Measurements from ENCODE around the gene PAQR8.
"Not testable (repeated sequence)": the region's sequence is repeated elsewhere in the genome, so short reads cannot be mapped to it uniquely, and the experiment has no call there.

PAQR8 gene

DNA sequence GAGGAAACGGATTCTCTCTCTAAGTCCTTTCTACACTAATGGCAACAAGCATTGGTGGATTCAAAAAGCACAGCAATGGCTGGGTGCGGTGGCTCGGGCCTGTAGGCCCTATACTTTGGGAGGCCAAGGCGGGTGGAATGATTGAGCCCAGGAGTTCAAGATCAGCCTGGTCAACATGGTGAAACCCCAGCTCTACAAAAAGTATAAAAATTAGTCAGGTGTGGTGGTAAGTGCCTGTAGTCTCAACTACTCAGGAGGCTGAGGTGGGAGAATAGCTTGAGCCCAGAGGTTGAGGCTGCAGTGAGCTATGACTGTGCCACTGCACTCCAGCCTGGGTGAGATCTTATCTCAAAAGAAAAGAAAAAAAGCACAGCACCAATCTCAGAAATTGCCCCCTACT, 19.3 kb downstream of the PAQR8 start:
- DNase-seq = no peak

DNA sequence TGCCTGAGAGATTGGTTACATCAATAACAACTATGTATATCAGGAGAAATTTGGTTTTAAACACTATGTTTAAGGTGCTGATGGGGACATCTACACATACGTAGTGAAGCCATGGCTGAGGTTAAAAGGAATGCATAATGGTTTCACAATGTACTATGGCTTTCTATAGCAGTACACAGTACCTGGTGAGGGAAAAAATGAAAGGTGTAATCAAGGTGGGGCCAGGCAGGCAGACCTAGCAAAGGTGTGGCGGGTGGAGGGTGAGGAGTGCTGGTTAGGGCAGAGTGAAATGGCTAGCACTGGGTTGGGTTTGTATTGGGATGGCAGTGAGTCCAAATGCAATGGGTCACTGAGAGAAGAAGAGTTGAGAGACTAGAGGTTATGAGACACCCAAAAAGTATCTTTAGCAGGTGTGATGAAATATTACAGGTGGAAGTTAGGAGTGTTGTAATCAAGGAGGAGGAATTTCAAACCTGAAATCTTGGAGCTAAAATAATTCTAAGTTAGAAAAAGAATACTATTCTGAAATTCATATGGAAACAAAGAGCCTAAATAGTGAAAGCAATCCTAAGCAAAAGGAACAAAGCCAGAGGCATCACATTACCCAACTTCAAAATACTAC, 22.3 kb downstream of the PAQR8 start:
- DNase-seq = no peak

DNA sequence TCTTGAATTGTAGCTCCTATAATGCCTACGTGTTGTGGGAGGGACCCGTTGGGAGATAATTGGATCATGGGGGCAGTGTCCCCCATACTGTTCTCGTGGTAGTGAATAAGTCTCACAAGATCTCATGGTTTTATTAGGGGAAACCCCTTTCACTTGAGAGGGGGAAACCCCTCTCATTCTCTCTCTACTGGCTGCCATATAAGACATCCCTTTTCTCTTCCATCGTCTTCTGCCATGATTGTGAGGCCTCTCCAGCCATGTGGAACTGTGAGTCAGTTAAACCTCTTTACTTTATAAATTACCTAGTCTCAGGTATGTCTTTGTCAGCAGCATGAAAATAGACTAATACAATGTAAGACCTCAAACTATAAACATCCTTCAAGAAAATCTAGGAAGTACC, 23.1 kb downstream of the PAQR8 start:
- DNase-seq = no peak

DNA sequence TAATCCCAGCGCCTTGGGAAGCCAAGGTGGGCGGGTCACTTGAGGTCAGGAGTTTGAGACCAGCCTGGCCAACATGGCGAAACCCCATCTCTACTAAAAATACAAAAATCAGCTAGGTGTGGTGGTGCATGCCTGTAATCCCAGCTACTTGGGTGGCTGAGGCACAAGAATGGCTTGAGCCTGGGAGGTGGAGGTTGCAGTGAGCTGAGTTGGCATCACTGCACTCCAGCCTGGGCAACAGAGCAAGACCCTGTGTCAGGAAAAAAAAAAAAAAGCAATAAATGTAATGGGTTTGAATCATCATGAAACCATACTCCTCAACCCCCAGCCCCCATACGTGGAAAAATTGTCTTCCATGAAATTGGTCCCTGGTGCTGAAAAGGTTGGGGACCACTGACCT, 26.2 kb downstream of the PAQR8 start:
- not testable (repeated sequence) for DNase-seq

DNA sequence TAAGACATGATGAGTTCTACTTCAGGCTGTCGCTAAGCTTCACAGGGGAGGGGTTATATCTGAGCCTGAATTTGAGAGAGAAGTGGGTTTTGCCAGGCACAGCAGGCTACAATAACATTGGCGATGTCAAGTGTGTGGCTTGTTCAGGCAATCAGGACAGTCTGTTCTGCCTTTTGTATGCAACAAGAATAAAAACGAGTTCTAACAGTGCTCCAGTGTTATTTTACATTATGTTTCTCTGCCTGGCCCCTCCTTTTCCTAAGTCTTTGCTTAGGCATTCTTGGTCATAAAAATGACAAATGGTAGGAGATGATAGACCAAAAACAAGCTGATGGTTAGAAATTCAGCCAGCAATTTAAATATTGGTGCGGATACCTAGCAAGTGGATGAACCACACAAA, 26.8 kb downstream of the PAQR8 start:
- DNase-seq = no peak

DNA sequence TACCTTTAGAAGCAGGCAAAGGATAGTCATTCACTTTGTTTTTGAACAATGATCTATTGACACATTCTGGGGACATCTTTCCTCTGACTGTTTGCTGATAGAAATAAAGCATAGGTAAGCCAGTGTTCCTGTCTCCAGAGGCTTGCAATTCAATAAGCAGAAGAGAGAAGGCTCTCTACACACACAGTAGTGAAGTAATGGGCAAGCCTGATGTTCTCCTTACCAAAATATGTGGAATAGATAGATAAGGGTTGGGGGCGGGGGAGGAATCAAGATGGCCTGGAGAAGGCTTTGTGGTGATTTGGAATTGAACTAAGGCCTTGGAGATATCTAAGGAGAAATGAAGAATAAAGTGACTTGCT, 27.3 kb downstream of the PAQR8 start:
- no peak for DNase-seq

DNA sequence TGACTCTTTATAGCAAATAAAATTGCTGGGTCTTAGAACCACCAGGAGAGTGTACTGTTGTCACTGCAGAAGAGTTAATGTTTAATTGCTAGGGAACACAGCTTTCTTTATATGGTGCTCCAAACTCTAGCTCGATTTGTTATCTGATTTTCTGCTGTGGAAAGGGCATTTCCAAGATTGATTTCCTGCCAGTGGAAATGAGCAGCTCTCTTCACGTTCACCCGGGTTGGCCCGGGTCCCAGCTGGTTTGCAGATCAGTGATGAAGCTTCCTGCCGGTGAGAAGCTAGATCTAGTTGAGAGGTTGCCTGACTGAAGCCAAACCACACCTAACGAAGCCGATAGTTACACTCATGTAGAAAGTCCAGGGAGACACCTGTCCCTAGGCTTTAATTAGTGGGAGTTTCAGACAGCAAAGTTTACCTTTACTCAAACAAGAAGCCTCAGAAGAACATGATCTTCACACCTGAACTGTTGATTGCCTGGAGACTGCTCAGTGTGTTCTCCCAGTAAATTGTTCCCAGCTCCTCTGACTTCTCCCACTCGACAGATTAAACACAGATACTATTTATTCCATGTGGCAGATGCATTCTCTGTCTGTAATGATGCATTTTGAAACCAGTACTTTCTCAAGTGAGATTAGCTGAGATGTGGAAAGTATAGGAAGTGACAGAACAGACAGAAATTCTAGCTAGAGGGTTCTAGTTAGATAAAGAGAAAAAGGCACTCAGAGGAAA, 27.8 kb downstream of the PAQR8 start:
- DNase-seq = peak; percentile 24 to 43

DNA sequence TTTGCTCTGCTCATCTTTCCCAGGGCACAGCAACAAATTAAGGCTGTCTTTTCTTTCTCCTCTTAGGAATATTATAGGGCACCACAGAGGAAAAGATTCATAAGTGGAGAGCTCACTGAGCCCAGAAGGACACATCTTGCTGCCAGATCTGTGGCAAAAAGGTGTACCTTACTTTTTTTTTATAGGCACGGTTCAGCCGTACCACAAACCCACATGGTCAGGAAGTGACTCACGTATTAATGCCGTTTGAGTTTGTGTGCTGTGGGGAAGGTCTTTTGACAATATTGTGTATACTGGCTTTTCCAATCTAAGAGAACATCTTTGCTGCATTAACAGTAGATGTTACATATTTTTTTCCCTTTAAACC, 28.4 kb downstream of the PAQR8 start:
- DNase-seq = peak; percentile 56

DNA sequence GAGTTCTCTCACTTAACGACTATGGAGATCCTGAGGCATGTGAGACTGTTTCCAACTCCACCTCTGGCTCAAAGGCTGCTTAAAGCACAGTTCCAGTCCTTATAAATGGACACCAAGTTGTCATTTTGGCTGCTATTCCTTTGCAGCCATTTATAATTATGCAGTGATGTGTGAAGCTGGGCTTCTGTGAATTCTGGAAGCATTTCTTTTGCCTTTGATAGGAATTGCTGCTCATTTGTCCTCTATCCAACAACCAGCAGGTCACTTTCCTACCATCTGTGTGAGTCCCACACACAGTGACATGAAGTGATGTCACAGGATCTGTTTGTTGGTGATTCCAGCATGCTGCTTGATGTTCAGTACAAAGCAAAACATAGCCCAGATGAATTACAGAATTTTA, 29.6 kb downstream of the PAQR8 start:
- no peak for DNase-seq

DNA sequence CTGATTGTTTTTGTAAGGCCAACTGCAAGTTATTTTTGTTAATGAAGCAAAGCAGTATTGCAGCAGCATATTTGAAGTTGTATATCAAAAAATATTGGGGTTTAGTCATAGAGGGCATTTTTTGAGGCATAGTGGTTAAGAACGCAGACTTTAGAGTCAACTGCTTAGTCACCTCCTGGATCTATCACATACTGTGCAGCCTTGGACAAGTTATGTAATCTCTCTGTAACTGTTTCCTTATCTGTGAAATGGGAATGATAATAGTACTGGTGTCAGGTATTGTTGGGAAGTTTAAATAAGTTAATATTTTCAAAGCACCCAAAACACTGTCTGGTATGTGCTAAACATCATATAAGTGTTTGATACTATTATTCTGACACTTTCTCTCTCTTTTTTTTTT, 31.0 kb downstream of the PAQR8 start:
- no peak for DNase-seq

DNA sequence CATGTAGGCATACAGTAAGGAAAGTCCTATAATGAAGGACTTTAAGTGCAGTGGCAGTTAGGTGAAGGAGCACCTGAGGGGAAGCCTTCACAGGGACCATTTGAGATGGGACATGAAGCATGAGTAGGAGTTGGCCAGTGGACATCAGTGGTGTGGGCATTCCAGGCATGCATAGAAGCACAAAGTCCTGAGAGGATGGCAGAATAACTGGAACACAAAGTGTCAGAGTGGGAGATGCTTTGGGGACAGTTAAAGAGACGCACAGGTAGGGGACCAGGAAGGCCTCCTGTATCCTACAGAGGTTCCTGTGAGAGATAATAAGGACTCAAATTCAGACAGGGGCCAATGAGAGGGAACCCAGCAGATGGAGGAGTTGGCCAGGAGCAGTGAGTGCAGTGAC, 31.8 kb downstream of the PAQR8 start:
- no peak for DNase-seq

DNA sequence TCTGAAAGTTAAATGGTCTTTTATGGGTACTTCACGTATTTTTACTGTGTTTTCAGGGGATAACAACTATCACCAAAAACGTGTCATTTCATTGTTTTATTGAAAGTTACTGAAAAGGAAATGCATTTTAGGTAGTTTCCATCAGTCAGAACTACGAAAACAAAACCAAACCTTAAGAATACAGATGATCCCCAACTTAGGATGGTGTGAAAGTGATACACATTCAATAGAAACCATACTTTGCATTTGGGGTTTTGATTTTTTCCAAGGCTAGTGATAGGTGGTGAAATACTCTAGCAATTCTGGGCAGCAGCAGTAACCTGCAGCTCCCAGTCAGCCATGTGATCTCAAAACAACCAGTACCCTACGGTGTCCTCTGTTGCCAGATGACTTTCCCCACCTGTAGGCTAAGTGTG, 32.3 kb downstream of the PAQR8 start:
- peak in 1 of 2 donors; percentile 12 for DNase-seq

DNA sequence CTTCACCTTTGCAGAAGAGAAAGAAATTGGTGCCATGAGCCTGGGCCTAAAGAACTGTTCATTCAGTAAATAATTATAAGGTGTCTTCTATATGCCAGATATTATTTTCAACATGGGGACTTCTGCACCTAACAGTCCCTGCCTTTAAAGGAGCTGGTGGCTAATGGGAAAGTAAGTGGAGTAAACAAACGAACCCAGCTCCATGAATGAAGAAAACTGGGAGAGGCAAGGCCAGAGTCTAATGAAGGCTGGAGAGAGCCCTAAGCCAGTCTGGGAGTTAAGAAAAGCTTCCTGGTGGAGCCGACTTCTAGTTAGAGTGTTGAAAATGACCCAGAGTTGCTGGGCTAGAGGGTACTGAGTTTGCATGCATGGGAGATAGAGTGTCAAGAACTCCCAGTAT, 34.0 kb downstream of the PAQR8 start:
- DNase-seq = no peak

DNA sequence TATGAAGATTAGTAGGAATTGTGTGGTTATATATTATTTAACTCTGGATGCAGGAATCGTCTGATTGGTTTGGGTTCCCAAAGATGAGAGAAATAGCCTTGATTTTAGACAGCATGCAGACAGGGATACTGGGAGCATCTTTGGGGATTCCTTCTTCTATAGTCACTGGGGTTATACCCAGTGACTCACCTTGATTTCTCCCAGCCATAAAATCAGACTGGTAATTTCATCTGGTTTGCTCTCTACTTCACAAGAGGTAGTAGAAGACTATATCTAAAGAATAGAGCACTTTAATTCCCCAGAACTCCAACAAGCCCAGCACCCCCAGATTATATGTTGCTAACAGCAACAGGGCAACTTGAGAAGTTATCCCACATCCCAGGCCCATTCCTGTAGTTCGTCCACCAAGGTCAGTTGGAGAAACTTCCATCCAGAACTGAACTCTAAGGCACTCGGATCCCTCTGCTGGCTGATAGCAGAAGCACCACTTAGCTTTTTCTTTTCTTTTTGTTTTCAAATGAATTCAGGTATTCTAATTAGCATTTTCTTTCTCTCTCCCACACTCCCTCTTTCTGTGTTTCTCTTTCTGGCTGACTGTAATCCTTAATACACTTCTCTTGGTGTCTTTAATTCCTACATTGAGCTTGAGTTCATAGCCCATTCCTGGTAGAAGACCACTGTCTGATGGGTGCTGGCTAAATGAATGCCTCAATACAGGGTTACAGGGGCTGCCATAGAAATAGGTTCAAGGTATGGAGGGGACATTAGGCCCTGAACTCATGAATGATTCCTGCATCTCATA, 37.8 kb downstream of the PAQR8 start:
- peak; percentile 34 to 35 for DNase-seq

DNA sequence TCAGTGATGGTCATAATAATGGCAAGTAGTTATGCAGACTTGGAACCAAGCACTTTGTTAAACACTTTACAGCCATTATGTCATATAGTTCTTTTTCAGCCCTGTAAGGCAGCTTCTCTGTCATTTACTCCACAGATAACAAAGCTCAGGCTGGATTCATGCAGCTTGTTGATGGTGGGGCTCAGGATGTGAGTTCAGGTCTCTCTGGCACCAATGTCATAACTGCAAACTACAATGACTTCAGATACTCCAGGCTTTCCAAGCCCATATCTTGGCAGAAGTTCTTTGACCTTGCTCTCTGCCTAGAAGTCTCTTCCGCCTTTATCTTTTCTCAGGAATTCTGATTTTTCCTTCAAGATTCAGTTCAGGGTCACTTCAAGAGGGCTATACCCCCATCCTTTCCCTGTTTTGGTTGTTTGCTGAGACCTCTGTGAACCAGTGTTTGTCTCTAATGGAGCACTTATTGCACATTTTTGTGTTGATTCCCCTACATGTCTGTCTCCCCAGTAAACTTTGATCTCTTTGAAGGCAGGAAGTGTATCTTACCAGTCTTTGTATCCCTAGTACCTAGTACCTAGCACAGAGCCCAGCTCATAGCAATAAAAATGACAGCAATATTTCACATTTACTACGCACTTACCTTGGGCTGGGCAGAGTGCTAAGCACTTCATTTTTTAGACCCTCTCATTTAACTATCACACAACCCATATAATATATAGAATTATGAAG, 38.5 kb downstream of the PAQR8 start:
- DNase-seq = no peak

DNA sequence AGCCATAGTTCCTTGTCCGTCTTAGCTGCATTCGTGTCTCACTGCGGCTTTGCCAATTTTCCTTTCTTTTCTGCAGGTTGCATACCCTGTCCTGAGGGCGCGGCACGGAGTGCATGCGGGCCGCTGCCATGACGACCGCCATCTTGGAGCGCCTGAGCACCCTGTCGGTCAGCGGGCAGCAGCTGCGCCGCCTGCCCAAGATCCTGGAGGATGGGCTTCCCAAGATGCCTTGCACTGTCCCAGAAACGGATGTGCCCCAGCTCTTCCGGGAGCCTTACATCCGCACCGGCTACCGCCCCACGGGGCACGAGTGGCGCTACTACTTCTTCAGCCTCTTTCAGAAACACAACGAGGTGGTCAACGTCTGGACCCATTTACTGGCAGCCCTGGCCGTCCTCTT, 41.1 kb downstream of the PAQR8 start:
- DNase-seq = no peak

DNA sequence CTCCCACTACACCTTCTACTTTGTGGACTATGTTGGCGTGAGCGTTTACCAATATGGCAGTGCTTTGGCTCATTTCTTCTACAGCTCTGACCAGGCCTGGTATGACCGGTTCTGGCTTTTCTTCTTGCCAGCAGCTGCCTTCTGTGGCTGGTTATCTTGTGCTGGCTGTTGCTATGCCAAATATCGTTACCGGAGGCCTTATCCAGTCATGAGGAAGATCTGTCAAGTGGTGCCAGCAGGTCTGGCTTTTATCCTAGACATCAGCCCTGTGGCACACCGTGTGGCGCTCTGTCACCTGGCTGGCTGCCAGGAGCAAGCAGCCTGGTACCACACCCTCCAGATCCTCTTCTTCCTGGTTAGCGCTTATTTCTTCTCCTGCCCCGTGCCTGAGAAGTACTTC, 41.7 kb downstream of the PAQR8 start:
- no peak for DNase-seq

DNA sequence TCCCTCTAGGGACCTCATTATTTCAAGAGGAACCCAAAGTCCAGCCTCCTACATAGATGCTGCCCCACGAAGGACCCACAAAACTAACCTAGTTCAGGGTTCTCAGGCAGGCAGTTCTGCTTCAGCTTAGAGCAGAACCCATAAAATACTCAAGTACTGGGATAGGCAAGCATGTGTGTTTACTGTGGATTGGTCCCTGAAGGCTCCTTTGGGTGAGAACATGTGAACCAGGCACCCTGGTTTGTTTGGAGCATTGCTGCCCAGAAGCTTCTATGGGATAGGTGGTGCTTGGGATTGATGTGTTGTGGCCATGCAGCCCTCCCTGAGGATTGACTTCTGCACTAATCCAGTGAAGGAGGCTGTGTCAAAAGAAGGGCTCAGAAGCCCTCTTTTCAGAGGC, 43.3 kb downstream of the PAQR8 start:
- no peak for DNase-seq

DNA sequence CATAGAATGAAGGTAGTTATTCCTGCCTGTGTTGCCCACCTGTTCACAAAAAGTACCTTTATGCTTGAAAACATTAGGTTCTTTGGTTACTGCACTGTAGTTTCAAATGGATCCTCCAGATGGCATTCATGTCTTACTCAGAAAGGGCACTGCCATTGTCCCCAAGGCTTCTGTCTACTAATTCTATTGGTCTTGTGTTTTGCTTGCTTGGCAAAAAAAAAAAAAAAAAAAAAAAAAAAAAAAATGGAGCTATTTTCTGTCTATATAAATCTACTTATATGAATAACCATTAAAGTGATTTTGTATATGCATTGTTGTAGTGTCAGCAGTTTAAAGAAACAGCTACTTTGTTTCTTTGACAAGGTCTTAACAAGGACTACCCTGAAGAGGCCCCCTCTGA, 45.5 kb downstream of the PAQR8 start:
- no peak for DNase-seq

DNA sequence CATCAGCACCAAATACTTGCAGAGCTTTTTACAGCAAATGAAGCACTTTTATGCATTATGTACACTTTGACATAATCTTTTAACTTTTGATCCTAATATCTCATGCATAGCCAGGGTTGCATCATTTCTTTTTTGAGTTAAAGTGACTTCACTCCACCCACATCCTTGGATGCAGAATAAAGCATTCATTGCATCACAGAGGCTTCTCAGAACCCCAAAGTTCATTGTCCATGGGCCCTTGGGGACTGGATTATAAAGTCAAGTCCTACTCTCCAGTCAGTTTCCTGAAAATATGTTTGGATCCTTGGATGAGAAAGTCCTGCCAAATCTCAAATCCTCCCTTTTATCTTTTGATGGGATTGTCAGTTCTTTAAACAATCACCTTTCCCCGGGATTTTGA, 47.5 kb downstream of the PAQR8 start:
- DNase-seq = no peak

DNA sequence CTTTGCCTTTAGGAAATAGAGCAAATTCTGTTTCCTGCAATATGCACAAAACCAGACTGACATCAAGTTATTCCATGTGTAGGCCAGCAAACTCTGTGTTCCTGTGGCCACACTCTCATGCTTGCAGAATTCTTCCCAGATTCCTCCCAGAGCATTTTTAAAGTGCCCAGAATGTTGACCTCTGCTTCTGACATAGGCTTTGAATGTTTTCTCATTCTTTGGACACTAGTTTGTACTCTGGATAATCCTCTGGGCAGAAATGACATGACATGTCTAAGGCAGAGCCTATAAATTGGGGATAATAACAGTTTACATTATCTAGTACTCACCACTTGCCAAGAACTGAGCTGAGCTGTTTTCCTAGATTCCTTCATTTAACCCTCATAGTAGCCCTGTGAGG, 49.0 kb downstream of the PAQR8 start:
- no peak for DNase-seq

DNA sequence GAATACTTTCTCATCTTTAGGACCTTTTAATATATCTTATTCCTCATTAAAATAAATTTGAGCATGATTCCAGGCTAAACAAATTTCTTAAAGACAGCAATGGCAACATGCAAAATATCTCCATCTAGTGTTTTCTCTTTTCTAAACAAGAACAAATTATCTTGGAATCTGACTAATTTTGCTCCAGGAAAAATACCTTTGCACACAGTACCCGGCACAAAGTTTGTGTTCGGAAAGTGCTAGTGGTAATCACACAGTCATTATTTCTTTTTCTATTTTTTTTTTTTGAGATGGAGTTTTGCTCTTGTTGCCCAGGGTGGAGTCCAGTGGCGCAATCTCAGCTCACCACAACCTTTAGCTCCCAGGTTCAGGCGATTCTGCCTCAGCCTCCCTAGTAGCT, 50.0 kb downstream of the PAQR8 start:
- no peak for DNase-seq

DNA sequence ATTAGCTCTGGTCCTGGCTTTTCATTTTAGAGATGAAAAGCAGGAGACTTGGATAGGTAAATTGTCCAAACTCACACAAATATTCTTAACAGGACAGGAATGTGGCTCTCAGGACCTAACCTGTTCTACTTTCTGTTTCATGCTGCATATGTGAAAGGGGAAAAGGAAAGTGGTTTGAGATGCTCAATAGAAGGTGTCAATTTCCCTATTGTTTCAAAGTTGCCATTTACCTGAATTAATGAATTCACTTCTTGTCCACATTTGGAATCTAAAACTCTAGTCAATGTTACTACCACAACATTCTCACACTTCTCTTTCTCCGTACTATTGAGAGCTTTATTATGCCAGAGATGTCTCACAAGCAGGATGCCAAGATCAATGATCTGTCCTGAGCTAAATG, 53.4 kb downstream of the PAQR8 start:
- no peak for DNase-seq

Data from activated CD4-positive, alpha-beta T cell treated with anti-CD3 and anti-CD28 coated beads for 4 hours (primary cell).